Activated CD8-positive, alpha-beta memory T cell treated with anti-CD3 and anti-CD28 coated beads for 48 hours (primary cell): ENCODE measurements around the gene RALGPS1.

ENCODE experiments used
- DNase-seq, 3 experiments: peaks; one replicate each; pipeline ENCODE4 v3.0.0-alpha.2; 2020; ENCODE audit warnings: low read depth in 2 of 3, low spot score in 2 of 3

The RALGPS1 gene

DNA sequence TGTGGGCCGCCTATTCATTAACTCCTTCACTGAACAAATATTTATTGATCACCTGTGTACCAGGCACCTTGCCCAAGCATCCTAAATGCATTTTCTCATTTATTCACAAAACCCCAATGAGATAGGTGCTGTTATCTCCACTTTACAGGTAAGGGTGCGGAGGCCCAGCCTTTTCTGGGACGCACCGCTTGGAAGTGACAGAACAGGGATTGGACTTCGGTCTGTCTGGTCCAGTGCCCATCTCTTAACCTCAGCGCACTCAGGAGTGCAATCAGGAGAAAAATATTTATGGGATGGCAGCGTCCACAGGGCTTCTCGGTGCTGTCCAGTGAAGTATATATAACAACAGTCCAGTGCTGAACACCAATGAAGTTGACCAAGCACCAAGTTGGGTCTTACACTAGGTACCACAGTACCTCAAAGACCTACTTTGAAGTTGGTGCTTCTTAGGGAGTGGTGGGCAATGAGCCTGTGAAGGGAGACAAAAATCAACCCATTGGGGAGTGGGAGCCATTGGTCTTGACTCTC, 331.1 kb downstream of the RALGPS1 start:
- no peak for DNase-seq

DNA sequence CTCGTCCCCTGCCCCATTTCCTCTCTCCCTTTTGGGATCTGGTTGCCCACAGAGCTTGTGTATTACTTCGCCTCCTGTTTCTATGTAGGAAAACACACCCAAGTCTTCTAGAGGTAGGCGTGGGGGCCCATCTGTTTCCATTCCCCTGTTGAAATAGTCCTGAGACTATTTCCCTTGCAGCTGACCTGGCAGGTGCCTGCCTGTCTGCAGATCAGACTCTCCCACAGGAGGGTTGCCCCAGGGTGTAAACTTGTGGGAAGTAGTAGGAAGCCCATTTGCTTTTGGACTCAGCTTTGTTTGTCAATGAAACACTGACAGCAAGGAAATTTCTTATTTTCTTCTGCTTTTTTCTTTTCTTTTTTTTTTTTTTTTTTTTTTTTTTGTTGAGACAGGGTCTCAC, 333.7 kb downstream of the RALGPS1 start:
- no peak for DNase-seq

DNA sequence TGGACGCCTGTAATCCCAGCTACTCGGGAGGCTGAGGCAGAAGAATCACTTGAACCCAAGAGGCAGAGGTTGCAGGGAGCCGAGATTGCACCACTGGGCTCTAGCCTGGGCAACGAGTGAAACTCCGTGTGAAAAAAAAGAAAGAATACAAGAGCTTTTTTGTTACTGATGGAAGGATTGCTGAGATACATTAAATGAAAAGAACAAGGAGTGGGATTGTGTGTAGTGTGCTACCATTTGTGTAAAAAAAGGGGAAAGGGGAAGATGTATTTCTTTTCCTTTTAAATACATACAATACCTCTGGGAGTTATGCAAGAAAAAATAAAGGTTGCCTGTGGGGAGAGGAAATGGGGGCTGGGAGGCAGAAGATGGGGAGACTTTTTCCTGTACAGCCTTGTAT, 335.3 kb downstream of the RALGPS1 start:
- no peak for DNase-seq

DNA sequence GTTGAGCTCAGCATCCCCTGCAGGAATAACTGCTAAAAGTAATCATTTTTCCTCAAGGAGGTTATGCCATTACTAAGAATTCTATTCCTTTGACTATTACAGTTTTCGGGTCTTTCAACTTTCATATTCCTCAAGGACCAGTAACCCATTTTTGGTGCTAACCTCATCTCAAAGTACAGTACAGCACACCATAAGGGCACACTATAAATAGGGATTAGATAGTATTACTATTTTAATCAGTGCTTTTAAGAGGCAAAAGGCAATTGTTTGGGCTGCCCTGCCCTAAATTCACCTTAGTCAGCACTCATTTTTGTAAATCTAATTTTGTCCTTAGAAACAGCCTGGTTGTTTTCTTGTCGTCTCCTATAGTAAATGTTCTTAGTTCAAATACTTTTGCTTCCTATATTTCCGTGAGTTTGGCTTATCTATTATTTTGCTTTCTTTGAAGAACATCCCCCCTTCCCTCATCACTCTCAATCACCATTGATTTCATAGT, 336.4 kb downstream of the RALGPS1 start:
- DNase-seq: no peak

DNA sequence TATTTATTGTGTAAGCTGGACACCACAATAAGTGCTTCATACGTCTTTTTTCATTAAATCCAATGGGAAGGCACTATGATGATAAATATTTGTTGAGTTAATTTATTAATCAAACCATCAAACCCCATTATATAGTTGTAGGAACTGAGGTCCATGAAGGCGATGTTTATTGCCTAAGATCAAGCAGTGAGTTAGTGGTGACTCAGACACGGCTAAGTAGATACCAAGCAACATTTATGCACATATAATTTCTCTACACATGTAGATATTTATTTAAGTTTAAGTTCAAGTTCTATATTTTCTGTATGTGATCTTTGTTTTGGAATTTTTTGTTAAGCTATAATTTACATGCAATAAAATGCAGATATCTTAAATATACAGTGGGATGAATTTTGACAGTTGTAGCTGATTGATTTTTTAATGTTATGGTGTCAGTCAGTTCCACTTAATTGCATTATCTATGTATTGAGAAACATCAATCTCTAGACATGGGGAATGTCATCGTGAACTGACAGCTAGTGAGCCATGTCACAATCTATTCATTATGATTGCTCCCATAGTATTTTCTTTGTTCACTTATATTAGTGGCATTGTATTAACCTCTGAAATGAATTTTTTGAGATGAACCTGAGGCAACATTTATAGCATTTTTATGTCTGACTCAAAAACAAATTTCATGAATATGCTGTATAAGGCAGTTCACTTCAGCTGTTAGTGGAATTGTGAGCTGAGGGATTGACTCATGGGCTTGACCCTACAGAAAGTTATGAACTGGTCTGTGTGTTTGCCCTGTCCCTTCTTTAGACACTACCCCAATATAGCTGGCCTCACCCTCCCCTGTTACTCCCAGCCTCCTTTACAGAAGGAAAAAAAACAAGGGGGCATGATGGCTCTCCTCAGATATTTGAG, 338.1 kb downstream of the RALGPS1 start:
- no peak for DNase-seq

DNA sequence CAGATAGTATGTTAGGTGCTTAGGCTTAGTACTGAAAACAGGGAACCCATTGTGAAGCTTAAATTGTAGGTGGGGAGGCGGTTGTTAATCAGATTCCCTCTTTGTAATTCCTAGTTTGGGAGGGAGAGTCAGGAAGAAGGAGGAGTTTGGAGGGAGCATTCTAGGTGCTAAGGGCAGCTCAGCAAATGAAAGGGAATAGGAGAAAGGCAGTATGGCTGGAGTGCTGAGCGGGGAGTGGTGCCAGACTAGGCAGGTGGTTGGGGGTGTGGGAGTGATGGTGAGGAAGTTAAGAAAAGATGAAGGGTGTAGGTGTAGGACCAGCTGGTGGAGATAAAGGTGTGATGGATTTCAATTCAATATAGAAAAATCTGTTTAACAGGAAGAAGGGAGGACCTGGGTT, 338.9 kb downstream of the RALGPS1 start:
- no peak for DNase-seq

DNA sequence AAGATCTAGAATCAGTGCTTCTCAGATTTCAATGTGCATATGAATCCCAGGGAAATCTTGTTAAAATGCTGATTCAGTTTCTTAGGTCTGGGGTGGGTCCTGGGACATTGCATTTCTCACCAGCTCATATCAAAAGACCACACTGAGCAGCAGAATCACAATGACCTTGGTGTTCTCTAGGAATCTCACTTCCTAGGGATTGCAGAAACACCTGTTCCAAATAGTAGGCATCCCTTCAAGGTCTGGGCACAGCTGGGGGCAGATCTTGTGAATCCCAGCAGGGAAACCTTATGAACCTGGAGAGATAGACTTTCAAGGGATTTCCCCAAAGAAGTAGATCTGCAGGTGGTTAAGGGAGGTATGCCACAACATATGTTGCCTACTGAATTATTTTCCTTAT, 341.1 kb downstream of the RALGPS1 start:
- no peak for DNase-seq

DNA sequence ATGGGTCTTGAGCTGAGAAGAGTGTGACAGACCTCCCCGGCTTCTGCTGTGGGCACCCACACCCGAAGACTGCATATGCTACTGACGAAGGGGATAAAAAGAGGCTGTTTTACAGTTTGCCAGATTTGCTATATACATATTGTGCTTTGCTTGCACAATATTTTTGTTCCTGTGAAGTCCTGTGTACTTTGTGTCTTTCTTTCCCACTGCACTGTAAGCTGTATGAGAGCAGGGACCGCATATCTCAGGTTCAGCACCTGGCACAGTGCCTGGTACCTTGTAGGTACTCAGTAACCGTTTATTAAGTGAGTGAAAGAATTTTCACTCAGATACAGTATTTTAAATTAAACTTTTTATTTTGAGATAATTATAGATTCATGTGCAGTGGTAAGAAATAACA, 341.7 kb downstream of the RALGPS1 start:
- no peak for DNase-seq

DNA sequence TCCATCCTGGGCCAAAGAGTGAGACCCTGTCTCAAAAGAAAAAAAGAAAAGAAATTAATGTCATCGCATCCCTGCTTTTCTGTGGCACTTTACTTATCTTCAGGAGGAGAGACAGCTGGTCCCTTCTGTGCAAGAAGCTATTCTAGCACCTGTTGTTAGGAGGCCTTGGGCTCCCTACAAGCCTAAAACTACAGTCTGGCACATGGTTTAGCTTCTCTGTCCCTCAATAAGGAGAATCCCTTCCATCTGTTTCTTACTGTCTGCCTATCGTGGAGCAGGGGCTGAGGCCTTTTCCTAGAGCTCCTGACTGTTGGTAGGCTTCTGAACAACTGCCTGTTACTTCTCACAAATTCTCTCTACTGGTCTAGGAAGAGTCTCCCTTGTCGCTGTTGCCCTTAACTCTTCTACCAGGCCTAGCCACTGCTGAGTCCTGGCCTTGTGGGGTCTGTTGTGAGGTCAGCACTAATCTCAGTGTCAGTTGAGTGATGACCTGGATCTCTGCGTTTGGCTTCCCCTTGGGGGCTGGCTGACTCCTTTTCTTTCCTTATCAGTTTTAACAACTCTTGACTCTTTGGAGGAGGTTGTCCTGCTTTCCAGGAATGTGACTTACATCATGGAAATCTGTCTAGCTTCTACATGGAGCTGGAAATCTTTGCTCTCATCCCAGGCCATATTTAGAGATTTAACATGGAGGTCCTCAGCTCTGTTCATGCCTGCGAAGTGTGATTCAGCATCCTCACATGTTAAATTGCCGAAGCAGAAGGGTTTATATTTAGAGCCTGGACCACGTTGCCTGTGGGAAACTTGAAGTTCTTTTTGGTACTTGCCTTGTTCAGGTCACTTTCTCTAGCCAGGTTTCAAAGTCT, 344.3 kb downstream of the RALGPS1 start:
- no peak for DNase-seq

DNA sequence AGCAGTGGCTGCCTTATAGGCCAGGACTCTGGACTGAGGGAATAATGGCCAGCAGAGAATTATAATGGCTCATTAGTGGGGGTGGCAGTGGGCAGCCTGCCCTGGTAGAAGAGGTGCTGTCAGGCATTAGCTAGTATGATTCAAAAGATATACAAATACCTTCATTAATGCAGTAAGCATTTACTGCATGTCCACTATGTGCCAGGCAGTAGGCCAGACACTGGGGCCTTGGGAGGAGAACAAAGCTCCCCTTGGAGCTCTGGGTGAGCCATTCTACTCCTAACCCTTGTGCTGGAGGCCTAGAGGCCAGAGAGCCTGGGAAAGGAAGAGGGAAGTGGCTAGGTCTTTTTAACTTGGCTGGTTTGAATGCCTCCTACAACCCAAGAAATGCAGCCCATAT, 348.0 kb downstream of the RALGPS1 start:
- DNase-seq: no peak

DNA sequence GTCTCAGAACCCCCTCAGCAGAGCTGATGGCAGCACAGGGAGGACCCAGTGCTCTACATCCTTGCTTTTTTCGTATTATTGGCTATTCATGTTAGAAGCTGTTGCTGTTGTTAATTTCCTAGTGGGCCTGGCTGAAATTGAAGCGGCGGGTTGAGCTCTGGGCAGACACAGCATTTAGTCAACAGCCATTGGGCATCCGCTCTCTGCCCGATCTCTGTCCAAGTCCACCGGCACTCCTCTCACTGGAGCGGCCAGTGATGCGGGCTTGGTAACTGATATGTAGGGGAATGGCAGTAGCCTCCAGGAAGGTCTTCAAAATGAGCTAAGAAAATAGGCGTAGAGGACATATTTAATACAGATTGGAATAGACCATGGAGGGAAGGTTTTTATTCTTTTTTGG, 348.7 kb downstream of the RALGPS1 start:
- DNase-seq: no peak

DNA sequence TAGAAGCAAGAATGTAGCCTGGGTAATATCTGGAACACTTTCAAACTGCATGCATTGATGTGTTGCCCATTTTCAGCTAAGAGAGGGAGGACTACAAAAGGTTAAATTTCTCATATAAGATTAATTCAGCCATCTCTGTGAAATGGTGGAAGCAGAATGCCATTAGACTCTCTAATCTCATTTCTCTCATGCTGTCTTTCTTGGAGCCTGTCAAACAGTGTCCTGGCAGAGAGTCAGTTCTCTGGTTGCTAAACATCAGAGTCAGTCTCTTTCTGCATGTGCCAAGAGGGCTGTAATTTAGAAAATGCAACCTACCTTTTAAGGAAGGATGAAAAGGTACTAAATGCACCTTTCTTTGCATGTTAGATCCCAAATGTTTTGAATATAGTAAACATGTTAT, 349.1 kb downstream of the RALGPS1 start:
- DNase-seq: no peak

DNA sequence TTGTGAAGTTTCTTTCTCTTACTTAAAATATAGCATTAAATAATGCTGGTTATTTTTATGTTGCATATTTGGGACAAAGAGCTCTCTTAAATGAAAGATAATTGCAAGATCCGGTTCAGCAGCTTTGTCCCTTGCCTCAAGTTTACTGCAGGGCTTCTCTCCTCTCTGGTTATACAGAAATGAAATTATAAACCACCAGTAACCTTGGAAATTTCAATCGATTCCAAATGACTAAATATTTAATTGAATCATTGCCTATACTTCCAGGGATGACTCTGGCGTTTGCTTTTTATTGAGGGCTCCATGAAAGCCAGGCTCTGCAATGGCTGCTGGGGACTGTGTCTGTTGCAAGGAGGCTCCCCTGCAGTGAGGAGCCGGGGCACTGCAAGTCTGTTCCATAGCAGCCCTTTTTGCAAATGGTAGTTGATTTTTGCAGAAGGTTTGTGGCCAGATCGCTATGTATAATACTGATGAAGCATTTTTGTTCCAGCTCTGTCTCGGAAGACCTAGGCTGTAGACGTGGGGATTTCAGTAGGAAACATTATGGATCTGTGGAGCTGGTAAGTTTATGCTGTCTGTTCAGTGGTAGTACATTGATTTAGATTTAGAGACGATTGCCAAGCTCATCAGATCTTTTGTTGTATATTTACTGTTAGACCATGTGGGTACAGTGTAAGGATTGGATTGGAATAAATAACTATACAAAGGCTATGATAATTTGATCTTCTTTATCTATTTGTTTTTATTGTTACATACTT, 350.1 kb downstream of the RALGPS1 start, which contains the start of gene GARNL3:
Gene GARNL3, plus strand, starts transcription at position 313 of the 758 bp plus-strand sequence. Its CDS starts 104 bp downstream, at position 417.
- DNase-seq: no peak

DNA sequence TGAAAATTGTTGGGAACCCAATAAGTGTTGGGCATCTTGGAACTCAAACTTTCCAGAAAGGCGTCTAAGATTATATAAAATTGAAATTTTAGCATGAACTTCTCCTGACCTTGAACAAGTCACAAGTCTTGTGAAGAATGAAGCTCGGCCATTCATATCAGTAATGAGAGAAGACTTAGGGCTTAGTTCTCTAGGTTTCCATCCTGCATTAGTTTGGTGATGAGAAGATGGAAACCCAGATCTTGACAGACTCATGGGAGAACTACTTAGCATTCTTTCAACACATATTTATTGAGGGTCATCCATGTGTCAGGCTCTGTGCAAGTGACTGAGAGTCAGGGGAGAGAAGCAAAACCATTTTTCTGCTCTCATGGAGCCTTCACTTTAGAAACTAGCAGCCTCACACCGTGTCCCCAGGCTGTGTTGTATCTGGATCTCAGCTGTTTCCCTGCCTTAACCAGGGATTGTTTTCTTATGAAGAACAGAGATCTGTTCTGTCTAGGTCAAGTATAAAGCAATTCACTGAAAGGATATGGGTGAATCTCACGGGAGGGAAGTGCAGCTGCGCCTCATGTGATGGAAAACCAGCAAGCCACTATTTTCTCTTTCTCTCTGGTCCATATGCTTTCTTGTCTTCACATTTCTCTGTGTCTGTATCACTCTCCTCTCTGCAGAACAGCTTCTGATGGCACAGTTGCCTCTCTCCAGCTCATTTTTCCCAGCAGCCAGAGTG, 353.4 kb downstream of the RALGPS1 start:
- DNase-seq: no peak

DNA sequence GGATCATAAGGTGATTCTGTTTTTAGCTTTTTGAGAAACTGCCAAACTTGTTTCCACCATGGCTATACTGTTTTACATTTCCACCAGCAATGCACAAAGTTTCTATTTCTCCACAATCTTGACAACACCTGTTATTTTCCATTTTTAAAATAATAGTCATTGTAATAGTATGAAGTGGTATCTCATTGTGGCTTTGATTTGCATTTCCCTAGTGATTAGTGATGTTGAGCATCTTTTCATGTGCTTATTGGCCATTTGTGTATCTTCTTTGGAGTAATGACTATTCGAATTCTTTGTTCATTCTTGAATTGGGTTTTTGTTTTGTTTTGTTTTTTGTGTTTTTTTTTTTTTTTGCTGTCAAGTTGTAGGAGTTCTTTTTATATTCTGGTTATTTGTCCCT, 354.9 kb downstream of the RALGPS1 start:
- no peak for DNase-seq
